Thyroid gland (tissue), 4 donors: Measurements from ENCODE around the gene HIVEP2. TPM values are rescaled to one million over a fixed set of nuclear protein-coding genes. Genes with fewer than 3 reads are reported as not detected.

Experiments used
- DNase-seq, 2 donors: peaks; one replicate each; pipeline ENCODE4 v3.0.0-alpha.2; 2019
- H3K27ac ChIP-seq, 3 donors: fragments of 200-600 bp; sonication (generic); 1 replicate in 2 of 3; 2 replicates in 1 of 3; pipeline ENCODE4 v1.5.1; 2016 to 2019; ENCODE audit warnings: mild to moderate bottlenecking in 1 of 3, moderate library complexity in 1 of 3
- H3K27me3 ChIP-seq: fragments of 200-600 bp; sonication (generic); one replicate; pipeline ENCODE4 v1.5.1; 2019
- H3K36me3 ChIP-seq, 2 donors: fragments of 200-600 bp; sonication (generic); one replicate each; pipeline ENCODE4 v1.5.1; 2016 to 2019
- H3K4me1 ChIP-seq, 2 donors: fragments of 200-600 bp; sonication (generic); one replicate each; pipeline ENCODE4 v1.5.1; 2017 to 2019
- H3K4me3 ChIP-seq, 3 donors: fragments of 200-600 bp; sonication (generic); replicated peaks in 1 of 3; 1 replicate in 2 of 3; 2 replicates in 1 of 3; pipeline ENCODE4 v1.5.1; 2016; ENCODE audit warnings: mild to moderate bottlenecking in 1 of 3
- H3K9me3 ChIP-seq: fragments of 200-600 bp; sonication (generic); one replicate; pipeline ENCODE4 v1.5.1; 2017
- CTCF ChIP-seq, 6 experiments: fragments of 200-600 bp in 3 of 6; fragments of 450-650 bp in 3 of 6; sonication (generic) in 3 of 6; IDR thresholded peaks; one replicate each; pipeline ENCODE4 v1.5.1; 2016 to 2019; ENCODE audit warnings: antibody characterized with exemption in 6 of 6, mild to moderate bottlenecking in 2 of 6, inconsistent platforms in 1 of 6, moderate library complexity in 1 of 6
- POLR2A ChIP-seq, 2 donors: fragments of 450-650 bp; IDR thresholded peaks; one replicate each; pipeline ENCODE4 v1.6.1; 2017; ENCODE audit warnings: antibody characterized with exemption in 2 of 2, mild to moderate bottlenecking in 2 of 2, moderate library complexity in 1 of 2
- WGBS, 2 donors: methylation state at CpG; one replicate each; pipeline ENCODE4 v1.1.5; 2017; 5-methylcytosine and 5-hydroxymethylcytosine counted together
- intact Hi-C: fragments of 100-400 bp; cut with DNase I; formaldehyde crosslinking; loops from one replicate; pipeline ENCODE4 v1.15.1; 2023
- total RNA-seq, 4 donors: library from RNA; depleted of rRNA; stranded (reverse); fragments of >200 nt; gene quantifications; one replicate each; pipeline ENCODE4 v1.2.3, GENCODE V29; 2016

HIVEP2 gene
- total RNA-seq, result 10 to 100 TPM; 23.3 to 41.8 (median 26.4) TPM

- no peak for TF ChIP-seq POLR2A (IDR thresholded peaks at IDR 0.05)
- peak in 1 of 6 experiments; percentile 19 for TF ChIP-seq CTCF (IDR thresholded peaks at IDR 0.05)
- no peaks in the 10 kb centered on the region for H3K27me3 ChIP-seq
- peak within 1 kb of the TSS; percentile 89 to 95 (median 91) for H3K4me3 ChIP-seq
- 0% methylated on average over 1 of the region's 50 CpGs; no CpG with 5 or more reads in 1 of the 2 donors for WGBS, 2 donors
- H3K4me1 ChIP-seq, result peaks cover 11% of the 10 kb centered on the region in 2 donors
- peak; percentile 93 to 94 for DNase-seq
- H3K27ac ChIP-seq, result peak within 1 kb of the TSS; percentile 97 to 99 (median 98)
- H3K36me3 ChIP-seq, result no peaks in the 10 kb centered on the region
- H3K9me3 ChIP-seq, result no peaks in the 10 kb centered on the region
- intact Hi-C loops, result loop anchor here (5.0 kb wide), 1 partner anchor 253 kb away; no protein-coding TSS in a partner anchor
These were observed at the start of gene HIVEP2 for GRCh38 chr6:142945049-142945445. Gene HIVEP2, minus strand, starts transcription at chr6:142945176. Its CDS starts 170,438 bp downstream, at chr6:142774738.

DNA sequence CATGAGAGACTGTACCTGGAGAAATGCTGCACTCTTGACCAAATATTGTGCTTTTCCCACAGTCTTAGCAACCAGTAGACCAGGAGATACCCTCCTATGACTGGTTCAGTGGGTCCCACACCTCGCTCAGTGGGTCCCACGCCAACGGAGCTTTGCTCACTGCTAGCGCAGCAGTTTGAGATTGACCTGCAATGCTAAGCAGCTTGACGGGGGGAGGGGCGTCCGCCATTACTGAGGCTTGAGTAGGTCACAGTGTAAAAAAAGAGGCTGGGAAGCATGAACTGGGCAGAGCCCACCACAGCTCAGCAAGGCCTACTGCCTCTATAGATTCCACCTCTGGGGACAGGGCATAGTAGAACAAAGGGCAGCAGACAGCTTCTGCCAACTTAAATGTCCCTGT, 49.0 kb upstream of the HIVEP2 start:
- no peak overlapping the region for H3K27ac ChIP-seq
- DNase-seq, result no peak
- WGBS, 2 donors, result 90 to 92% methylated on average over 7 of the region's 7 CpGs
- H3K4me1 ChIP-seq, result no peaks in the 10 kb centered on the region
- no peaks in the 10 kb centered on the region for H3K9me3 ChIP-seq
- TF ChIP-seq CTCF (IDR thresholded peaks at IDR 0.05) (no peak), POLR2A (IDR thresholded peaks at IDR 0.05) (no peak)
- no peak overlapping the region for H3K4me3 ChIP-seq
- no peaks in the 10 kb centered on the region for H3K36me3 ChIP-seq
- intact Hi-C loops, result no loop called here
- H3K27me3 ChIP-seq, result no peaks in the 10 kb centered on the region

DNA sequence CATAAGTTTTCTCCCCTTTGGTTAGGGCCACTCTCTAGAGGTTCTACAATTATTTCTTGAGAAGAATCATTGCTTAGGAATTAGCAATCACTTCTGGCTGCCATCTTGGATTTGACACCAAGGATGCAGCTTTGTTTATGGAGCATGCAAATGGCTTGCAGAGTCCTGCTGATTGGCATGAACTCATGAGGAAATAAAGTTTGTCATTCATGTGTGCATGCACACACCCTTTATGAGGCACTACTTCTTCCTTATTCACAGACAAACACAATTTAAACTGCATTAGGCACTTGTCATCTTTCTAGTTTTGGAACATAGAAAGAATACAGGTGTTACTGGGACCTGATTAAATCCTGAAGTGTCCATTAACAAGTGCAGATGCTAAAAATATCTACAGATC, 42.5 kb upstream of the HIVEP2 start:
- intact Hi-C loops, result no loop called here
- no peaks in the 10 kb centered on the region for H3K27me3 ChIP-seq
- no peak overlapping the region for H3K4me3 ChIP-seq
- DNase-seq, result no peak
- no peaks in the 10 kb centered on the region for H3K9me3 ChIP-seq
- no peak for TF ChIP-seq CTCF (IDR thresholded peaks at IDR 0.05)
- no peak for TF ChIP-seq POLR2A (IDR thresholded peaks at IDR 0.05)
- H3K27ac ChIP-seq, result no peak overlapping the region
- H3K36me3 ChIP-seq, result no peaks in the 10 kb centered on the region
- H3K4me1 ChIP-seq, result no peaks in the 10 kb centered on the region

DNA sequence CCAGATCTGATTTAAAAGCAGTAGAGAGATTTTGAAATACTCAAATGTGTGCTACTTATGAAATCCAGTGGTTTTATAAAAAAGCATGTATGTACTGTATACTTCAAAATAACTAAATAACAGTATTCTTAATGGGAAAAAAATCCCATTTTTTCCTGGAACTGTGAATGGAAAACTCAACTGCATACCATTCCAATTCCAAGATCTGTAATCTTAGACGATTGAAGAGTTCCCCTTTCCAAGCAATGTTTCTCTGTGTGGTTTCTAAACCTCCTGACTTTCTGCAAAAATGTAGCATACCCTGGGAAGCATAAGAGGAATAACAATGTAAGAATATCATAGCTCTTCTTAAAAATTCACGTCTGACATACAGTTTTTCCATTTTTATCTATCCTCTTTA, 40.3 kb upstream of the HIVEP2 start:
- 55 to 60% methylated on average over 2 of the region's 2 CpGs for WGBS, 2 donors
- Histone ChIP-seq H3K4me1 (no peaks in the 10 kb centered on the region), H3K36me3 (no peaks in the 10 kb centered on the region), H3K9me3 (no peaks in the 10 kb centered on the region), H3K27ac (no peak overlapping the region), H3K4me3 (no peak overlapping the region), H3K27me3 (no peaks in the 10 kb centered on the region)
- DNase-seq, result no peak
- intact Hi-C loops, result no loop called here
- no peak for TF ChIP-seq CTCF (IDR thresholded peaks at IDR 0.05)
- TF ChIP-seq POLR2A (IDR thresholded peaks at IDR 0.05), result no peak

GRCh38 chr6:142984386-142984785, 39.4 kb upstream of the HIVEP2 start:
- no peaks in the 10 kb centered on the region for H3K36me3 ChIP-seq
- TF ChIP-seq POLR2A (IDR thresholded peaks at IDR 0.05) (no peak), CTCF (IDR thresholded peaks at IDR 0.05) (no peak)
- H3K27me3 ChIP-seq, result no peaks in the 10 kb centered on the region
- DNase-seq, result no peak
- H3K27ac ChIP-seq, result no peak overlapping the region
- H3K9me3 ChIP-seq, result no peaks in the 10 kb centered on the region
- no peaks in the 10 kb centered on the region for H3K4me1 ChIP-seq
- H3K4me3 ChIP-seq, result no peak overlapping the region
- 77 to 88% methylated on average over 3 of the region's 3 CpGs for WGBS, 2 donors
- intact Hi-C loops, result no loop called here
